Keratinocyte (primary cell): ENCODE results near the gene SAE1. TPM values are rescaled to one million over a fixed set of nuclear protein-coding genes. Genes with fewer than 3 reads are reported as not detected.

Experiments
- DNase-seq: peaks from one replicate; pipeline ENCODE4 v3.0.0-alpha.2; 2011; ENCODE audit warnings: low read depth, missing footprints, low spot score
- FAIRE-seq: peaks from 2 replicates; lab custom pipeline; 2011; peaks lifted over from hg19 to GRCh38; lab: Jason Lieb, UNC
- H2AFZ ChIP-seq: 2 replicates; pipeline ENCODE4 v1.6.0; 2012; ENCODE audit warnings: low read length, control low read depth, inconsistent platforms; ENCODE audit not compliant: control insufficient read depth
- H3K27ac ChIP-seq: 2 replicates; pipeline ENCODE4 v1.5.1; 2011; ENCODE audit warnings: low read length; ENCODE audit not compliant: control insufficient read depth, insufficient read depth
- H3K27me3 ChIP-seq: 3 replicates; pipeline ENCODE4 v1.6.0; 2011; ENCODE audit warnings: low read length; ENCODE audit not compliant: control insufficient read depth, insufficient read depth; ENCODE audit errors: extremely low read depth
- H3K36me3 ChIP-seq, 2 experiments: 2 replicates in 1 of 2; 3 replicates in 1 of 2; pipeline ENCODE4 v1.5.1; 2011; ENCODE audit warnings: low read length in 2 of 2, mild to moderate bottlenecking in 1 of 2; ENCODE audit not compliant: control insufficient read depth in 2 of 2, insufficient read depth in 2 of 2; ENCODE audit errors: extremely low read depth in 1 of 2
- H3K4me1 ChIP-seq: 3 replicates; pipeline ENCODE4 v1.5.1; 2011; ENCODE audit warnings: low read length; ENCODE audit not compliant: control insufficient read depth, insufficient read depth; ENCODE audit errors: extremely low read depth
- H3K4me2 ChIP-seq: 3 replicates; pipeline ENCODE4 v1.6.0; 2011; ENCODE audit warnings: low read depth, low read length; ENCODE audit not compliant: control insufficient read depth, insufficient read depth; ENCODE audit errors: extremely low read depth
- H3K4me3 ChIP-seq, 3 experiments: fragments of 200-600 bp in 1 of 3; sonication (generic) in 1 of 3; 2 replicates in 2 of 3; 3 replicates in 1 of 3; pipeline ENCODE4 v1.5.1; 2011 to 2016; ENCODE audit warnings: low read length in 3 of 3, mild to moderate bottlenecking in 3 of 3, control low read depth in 2 of 3, inconsistent platforms in 1 of 3, low read depth in 1 of 3, mixed read lengths in 1 of 3, mixed run types in 1 of 3, moderate library complexity in 1 of 3; ENCODE audit not compliant: control insufficient read depth in 2 of 3, insufficient read depth in 2 of 3; ENCODE audit errors: extremely low read depth in 1 of 3
- H3K79me2 ChIP-seq: 2 replicates; pipeline ENCODE4 v1.6.0; 2012; ENCODE audit warnings: low read length; ENCODE audit not compliant: control insufficient read depth, insufficient read depth
- H3K9ac ChIP-seq: 3 replicates; pipeline ENCODE4 v1.6.0; 2011; ENCODE audit warnings: low read length; ENCODE audit not compliant: control insufficient read depth, insufficient read depth; ENCODE audit errors: extremely low read depth
- H3K9me1 ChIP-seq: 3 replicates; pipeline ENCODE4 v1.6.0; 2011; ENCODE audit warnings: low read length; ENCODE audit not compliant: control insufficient read depth, insufficient read depth; ENCODE audit errors: extremely low read depth
- H3K9me3 ChIP-seq: 2 replicates; pipeline ENCODE4 v1.5.1; 2012; ENCODE audit warnings: low read depth, low read length; ENCODE audit not compliant: control insufficient read depth
- H4K20me1 ChIP-seq: 3 replicates; pipeline ENCODE4 v1.6.0; 2011; ENCODE audit warnings: low read length; ENCODE audit not compliant: control insufficient read depth, insufficient read depth; ENCODE audit errors: extremely low read depth
- CTCF ChIP-seq, 3 experiments: IDR thresholded peaks in 1 of 3; conservative IDR thresholded peaks in 1 of 3; optimal IDR thresholded peaks in 1 of 3; 2 replicates in 2 of 3; 3 replicates in 1 of 3; pipeline versions ENCODE3 to v1.5.1; 2011; ENCODE audit warnings: low read length in 3 of 3, mild to moderate bottlenecking in 3 of 3, moderate library complexity in 2 of 3, control low read depth in 1 of 3, inconsistent platforms in 1 of 3; ENCODE audit not compliant: insufficient read depth in 2 of 3; ENCODE audit errors: extremely low read depth in 1 of 3
- EZH2 ChIP-seq: IDR thresholded peaks from one replicate; pipeline ENCODE4 v1.6.1; 2012; ENCODE audit warnings: inconsistent platforms, mild to moderate bottlenecking, low read length, moderate library complexity
- dilution Hi-C: fragments of 300-500 bp; cut with MboI; formaldehyde crosslinking; loops from one replicate; pipeline ENCODE4 v1.7.0; 2020; ENCODE audit warnings: low sequenced_read_pairs; ENCODE audit not compliant: extremely low pct_ligation_motif_present
- polyA plus RNA-seq, 5 experiments: library from polyadenylated mRNA; depleted of rRNA in 3 of 5; stranded (reverse) in 3 of 5; stranded (forward) in 1 of 5; unstranded in 1 of 5; fragments of >200 nt; gene quantifications; 1 replicate in 1 of 5; 2 replicates in 3 of 5; 3 replicates in 1 of 5; pipeline versions ENCODE4 v1.2.1 to v1.2.3, GENCODE V29; 2011 to 2012; ENCODE audit warnings: missing spikeins in 2 of 5, low read depth in 1 of 5, low replicate concordance in 1 of 5

Gene SAE1
- polyA plus RNA-seq, 1 donor (not counting 4 experiments of a cell fraction or from before 2014, with no cell fraction given): 102 TPM

- FAIRE-seq (no peak), DNase-seq (no peak)
- H3K4me1 ChIP-seq: no peaks in the 10 kb centered on the region
- H3K27ac ChIP-seq: no peak overlapping the region
- no peak overlapping the region for H2AFZ ChIP-seq
- H3K27me3 ChIP-seq: no peaks in the 10 kb centered on the region
- no peaks in the 10 kb centered on the region for H3K9me3 ChIP-seq
- no peak overlapping the region for H3K4me3 ChIP-seq
- no peaks in the 10 kb centered on the region for H4K20me1 ChIP-seq
- H3K9ac ChIP-seq: no peak overlapping the region
- no peaks in the 10 kb centered on the region for H3K9me1 ChIP-seq
- peaks cover 52% of the 10 kb centered on the region for H3K79me2 ChIP-seq
- H3K4me2 ChIP-seq: no peak overlapping the region
- dilution Hi-C loops: no loop called here
- TF ChIP-seq CTCF (optimal IDR thresholded peaks at IDR 0.05 in 1 of 3, IDR thresholded peaks at IDR 0.05 in 1 of 3, conservative IDR thresholded peaks at IDR 0.05 in 1 of 3; ENCODE audit: extremely low read depth in 1 of 3, insufficient read depth in 2 of 3, low read length in 3 of 3) (no peak), EZH2 (no peak)
- peaks cover 20 to 26% of the 10 kb centered on the region in 2 experiments for H3K36me3 ChIP-seq
Measured at GRCh38 chr19:47144630-47145029, 14.0 kb downstream of the SAE1 start.

DNA sequence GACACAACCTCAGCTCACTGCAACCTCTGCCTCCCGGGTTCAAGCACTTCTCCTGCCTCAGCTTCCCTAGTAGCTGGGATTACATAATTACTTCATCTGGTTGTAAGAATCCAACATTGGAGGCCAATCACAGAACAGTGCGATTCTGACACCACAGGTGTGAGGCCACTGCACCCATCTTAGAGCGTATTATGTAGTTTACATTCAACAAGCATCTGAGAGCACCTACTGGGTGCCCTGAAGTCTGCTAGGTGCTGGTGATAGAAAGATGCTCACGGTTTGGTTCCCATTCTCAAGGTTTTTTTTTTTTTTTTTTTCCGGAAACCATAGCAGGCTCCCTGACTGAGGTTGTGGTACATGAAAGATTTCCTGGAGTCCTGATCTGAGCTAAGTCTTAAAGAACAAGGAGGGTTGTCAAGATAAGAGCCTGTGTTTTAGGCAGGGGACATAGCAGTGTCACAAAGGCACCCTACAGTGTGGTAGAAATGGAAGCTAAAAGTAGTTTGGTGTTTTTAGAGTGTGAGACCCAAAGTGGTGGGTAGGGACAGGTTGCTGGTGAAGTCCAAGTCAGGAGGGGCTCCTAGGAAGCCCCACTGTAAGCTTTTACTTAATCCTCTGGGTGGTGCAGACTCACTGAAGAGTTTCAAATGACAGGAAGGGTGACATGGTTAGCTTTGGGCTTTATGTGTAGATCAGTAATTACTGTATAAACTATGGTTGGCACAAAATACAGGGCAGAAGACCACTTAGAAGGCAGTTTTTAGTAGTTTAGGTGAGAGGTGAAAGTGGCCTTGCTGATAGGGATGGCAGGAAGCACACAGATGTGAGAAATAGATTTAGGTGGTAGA, 15.2 kb downstream of the SAE1 start:
- FAIRE-seq: no peak
- TF ChIP-seq EZH2 (no peak), CTCF (optimal IDR thresholded peaks at IDR 0.05 in 1 of 3, IDR thresholded peaks at IDR 0.05 in 1 of 3, conservative IDR thresholded peaks at IDR 0.05 in 1 of 3; ENCODE audit: extremely low read depth in 1 of 3, insufficient read depth in 2 of 3, low read length in 3 of 3) (no peak)
- H4K20me1 ChIP-seq: no peaks in the 10 kb centered on the region

More for the DNA sequence above, 15.2 kb downstream of the SAE1 start:
- no peaks in the 10 kb centered on the region for H3K4me1 ChIP-seq
- H3K4me2 ChIP-seq: no peak overlapping the region
- no peak overlapping the region for H3K4me3 ChIP-seq
- no peaks in the 10 kb centered on the region for H3K27me3 ChIP-seq
- no peak overlapping the region for H3K27ac ChIP-seq
- no peak overlapping the region for H2AFZ ChIP-seq
- no peak overlapping the region for H3K9ac ChIP-seq
- dilution Hi-C loops: no loop called here
- H3K9me3 ChIP-seq: no peaks in the 10 kb centered on the region
- no peaks in the 10 kb centered on the region for H3K9me1 ChIP-seq
- DNase-seq: no peak
- peaks cover 26 to 30% of the 10 kb centered on the region in 2 experiments for H3K36me3 ChIP-seq
- peaks cover 47% of the 10 kb centered on the region for H3K79me2 ChIP-seq
